Coronary artery (tissue), 2 donors: ENCODE measurements around the gene CCR5AS.

ENCODE experiments used
- DNase-seq: peaks from one replicate; pipeline ENCODE4 v3.0.0-alpha.2; 2017; ENCODE audit warnings: low spot score
- H3K27ac ChIP-seq, 2 donors: fragments of 200-600 bp; sonication (generic); one replicate each; pipeline ENCODE4 v1.5.1; 2016 to 2019
- H3K4me3 ChIP-seq: fragments of 200-600 bp; sonication (generic); 2 replicates; pipeline ENCODE4 v1.5.1; 2016; ENCODE audit warnings: mild to moderate bottlenecking, moderate library complexity
- CTCF ChIP-seq: fragments of 200-600 bp; sonication (generic); IDR thresholded peaks from one replicate; pipeline ENCODE4 v1.5.1; 2019; ENCODE audit warnings: antibody characterized with exemption

Gene CCR5AS

DNA sequence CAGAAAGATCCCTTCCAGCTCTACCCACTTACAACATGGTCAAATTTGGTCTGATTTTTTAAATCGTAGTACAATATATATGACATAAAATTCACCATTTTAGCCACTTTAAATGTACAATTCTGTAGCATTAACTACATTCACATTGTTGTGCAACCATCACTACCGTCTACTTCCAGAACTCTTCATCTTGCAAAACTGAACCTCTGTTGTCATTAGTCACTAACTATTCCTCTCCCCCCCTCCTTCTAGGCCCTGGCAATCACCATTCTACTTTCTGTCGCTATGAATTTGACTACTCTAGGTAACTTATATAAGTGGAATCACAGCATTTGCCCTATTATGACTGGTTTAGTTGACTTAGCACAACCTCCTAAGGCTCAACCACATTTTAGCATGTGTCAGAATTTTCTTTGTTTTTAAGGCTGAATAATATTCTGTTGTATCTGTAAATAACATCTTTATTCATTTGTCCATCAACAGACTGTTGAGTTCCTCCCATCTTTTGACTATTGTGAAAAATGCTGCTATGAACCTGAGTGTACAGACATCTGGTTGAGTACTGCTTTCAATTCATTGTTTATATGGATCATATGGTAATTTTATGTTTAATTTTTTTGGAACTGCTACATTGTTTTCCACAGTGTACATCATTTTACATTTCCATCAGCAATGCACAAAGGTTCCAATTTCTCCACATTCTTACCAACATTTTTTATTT is 88.5 kb downstream of the CCR5AS start:
- no peak overlapping the region for H3K27ac ChIP-seq
- no peak for TF ChIP-seq CTCF
- no peak for DNase-seq
- no peak overlapping the region for H3K4me3 ChIP-seq

GRCh38 chr3:46316206-46316605 is 90.7 kb downstream of the CCR5AS start:
- no peak for DNase-seq
- H3K27ac ChIP-seq, result no peak overlapping the region

GRCh38 chr3:46314517-46314916 is 92.3 kb downstream of the CCR5AS start:
- DNase-seq, result no peak
- Histone ChIP-seq H3K4me3 (no peak overlapping the region), H3K27ac (no peak overlapping the region)
- no peak for TF ChIP-seq CTCF

More at GRCh38 chr3:46316206-46316605, 90.7 kb downstream of the CCR5AS start:
- no peak for TF ChIP-seq CTCF
- no peak overlapping the region for H3K4me3 ChIP-seq
